Fibroblast of the conjunctiva (primary cell): ENCODE measurements around the gene AXDND1.

Experiments
- DNase-seq: peaks from one replicate; pipeline ENCODE4 v3.0.0-alpha.2; 2010; ENCODE audit warnings: low read depth

Gene AXDND1

DNA sequence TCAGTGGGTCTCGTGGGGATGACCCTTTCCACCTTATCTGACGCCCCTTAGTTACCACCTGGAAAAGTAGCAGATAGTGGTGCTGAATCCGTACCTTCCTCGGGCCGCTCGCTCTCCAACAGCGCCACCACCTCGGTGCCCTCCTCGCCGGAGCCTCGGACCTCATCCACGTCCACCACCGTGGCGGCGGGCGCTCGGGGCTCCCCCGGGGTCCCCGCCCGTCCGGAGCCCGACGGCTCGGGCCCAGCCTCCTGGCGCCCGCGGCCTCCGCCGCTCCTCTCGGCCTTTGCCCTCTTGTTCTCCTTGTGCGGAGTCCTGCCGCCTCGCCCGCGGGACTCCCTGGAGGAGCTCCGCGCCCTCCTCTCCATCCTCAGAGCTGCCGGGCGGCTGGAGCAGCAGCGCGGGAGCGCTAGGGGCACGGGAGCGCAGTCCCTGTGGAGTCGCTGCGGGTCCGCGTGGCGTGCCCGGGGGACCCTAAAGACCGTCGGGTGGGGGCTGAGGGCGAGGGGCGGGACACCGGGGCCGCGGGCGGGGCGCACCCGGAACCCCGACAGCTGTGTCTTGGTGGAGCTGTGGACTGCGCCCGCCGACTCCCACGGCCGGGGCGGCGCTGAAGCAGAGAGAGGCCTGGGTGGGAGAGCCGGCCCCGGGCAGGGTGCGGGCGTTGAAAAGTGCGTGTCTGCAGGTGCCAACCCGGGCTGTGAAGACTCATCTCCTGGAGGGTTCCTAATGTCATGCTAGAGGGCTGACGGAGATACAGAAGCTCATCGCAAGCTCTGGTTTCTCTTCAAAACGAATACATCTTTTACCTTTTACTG is 209.9 kb downstream of the AXDND1 start, which contains the start of gene NPHS2:
NPHS2 (minus strand) TSS at position 452 of the 818 bp plus-strand sequence; CDS start at position 368, 84 bp downstream.
- DNase-seq: no peak

DNA sequence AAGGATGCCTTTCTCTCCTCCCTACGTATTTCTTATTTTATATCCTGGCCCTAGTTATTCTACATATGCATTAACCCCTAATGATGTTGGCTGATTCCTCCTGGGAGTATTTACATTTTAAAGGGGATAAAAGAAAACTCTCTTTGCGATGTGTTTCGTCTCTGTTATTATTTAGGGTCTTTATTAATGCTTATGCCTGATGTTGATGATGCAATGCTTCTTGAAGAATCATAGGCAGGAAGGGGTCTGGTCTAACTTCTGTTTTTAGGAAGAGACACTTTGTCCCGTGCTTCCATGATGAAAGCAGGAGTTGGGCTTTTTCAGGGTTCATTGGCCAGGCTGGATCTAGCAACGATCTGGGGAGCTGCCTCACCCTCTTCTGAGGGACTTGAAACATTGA is 210.7 kb downstream of the AXDND1 start:
- DNase-seq: no peak

DNA sequence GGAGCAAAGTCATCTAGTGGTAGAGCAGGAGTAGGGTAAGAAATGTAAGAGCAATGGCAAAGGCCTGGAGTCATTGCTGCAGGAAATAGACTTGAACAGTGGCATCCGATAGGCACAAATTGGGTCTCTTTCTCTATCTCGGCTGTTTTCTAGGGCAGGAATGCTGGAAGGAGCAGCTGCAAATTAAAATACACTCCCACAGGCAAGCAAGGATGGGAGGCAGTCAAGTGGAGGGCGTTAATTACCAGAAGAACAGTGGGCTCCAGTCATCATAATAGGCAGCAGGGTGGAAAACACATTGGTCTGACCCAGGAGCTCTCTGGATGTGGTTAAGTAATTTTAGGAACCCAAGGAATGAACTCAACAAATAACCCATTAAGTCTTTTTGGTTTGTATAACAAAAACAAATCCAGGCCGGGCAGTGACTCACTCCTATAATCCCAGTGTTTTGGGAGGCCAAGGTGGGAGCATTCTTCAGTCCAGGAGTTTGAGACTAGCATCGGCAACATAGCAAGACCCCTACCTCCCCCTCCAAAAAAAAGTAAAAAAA is 218.1 kb downstream of the AXDND1 start:
- DNase-seq: no peak

DNA sequence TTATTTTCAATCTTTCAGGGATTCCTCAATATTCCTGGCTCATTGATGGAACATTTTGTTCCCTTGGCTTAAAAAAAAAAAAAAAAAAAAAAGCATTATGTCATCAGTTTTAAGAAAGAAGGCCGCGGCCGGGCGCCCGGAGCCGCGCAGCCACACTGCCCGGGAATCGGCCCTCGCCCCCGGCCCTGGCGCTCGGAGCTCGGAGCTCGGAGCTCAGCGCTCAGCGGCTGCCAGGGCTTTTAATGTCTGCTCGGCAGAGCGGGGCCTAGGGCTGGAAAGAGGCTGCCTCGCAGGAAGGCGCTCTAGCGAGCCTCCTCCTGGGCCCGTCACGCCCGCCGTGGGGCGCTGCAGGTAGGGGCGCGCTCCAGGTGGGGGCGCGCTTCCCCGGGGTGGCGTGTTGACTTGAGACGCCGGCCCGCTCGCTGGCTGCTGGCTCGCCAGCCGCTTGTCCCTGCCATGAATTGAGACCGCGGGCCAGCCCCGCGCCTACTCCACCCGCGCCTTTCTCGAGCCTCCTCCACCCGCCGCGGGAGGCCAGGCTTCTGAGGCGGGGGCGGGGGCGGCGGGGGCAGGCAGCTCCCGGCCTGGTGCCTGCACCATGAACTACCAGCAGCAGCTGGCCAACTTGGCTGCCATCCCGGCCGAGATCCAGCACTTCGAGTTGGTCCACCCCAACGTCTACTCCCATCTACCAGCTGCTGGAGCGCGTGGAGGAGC is 220.5 kb downstream of the AXDND1 start:
- no peak for DNase-seq

DNA sequence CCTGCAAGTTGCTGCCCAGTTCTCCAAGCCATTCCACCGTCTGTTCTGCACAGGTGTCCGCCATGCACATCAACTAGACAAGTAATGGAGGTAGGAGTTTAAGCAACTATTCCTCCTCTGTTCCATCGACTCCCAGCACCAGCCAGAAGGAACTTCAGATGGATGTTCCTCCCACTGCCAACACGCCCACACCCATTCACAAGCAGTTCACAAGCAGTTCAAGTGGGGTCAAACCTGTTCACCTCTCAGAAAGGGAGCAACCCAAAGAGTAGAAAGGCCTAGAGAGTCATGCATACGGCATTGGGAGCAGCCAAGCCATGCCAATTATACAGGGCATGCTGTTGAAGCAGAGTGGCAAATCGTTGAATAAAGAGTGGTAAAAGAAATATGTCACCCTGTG is 221.6 kb downstream of the AXDND1 start:
- no peak for DNase-seq

DNA sequence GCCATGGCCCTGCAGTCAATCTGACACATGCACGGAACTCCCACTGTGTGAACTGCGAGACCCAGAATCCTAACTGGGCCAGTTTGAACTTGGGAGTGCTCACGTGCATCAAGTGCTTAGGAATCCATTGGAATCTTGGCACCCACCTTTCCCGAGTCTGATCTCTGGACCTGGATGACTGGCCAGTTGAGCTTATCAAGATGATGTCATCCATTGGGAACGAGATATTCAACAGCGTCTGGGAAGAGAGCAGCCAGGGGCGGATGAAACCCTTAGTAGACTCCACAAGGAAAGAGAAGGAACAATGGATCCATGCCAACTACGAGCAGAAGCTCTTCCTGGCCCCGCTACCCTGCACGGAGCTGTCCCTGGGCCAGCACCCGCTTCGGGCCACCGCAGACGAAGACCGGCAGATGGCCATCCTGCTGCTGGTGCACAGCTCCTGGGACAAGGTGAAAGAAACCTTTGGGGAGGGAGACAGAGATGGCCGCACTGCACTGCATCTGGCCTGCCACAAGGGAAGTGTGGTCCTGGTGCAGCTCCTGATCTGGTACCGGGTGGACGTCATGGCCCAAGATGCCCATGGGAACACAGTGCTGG is 222.8 kb downstream of the AXDND1 start:
- DNase-seq: no peak

DNA sequence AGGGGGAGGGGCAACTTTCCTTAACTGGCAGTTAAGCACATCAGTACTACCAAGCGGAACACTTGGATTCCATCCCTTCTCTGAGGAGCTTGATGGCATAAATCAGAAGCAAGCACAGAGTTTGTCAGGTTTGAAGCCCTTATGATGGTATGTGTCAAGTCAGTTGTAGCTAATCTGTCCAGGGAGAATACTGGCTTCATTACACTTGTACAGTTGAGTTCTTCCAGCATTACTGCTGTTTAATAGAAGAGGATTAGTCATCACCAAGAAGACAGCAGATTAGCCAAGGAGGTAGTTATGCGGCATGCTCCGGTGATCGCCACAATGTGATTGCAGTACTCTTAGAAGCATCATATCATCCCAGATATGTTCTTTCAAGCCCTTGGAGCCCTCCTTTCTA is 223.7 kb downstream of the AXDND1 start:
- DNase-seq: no peak

DNA sequence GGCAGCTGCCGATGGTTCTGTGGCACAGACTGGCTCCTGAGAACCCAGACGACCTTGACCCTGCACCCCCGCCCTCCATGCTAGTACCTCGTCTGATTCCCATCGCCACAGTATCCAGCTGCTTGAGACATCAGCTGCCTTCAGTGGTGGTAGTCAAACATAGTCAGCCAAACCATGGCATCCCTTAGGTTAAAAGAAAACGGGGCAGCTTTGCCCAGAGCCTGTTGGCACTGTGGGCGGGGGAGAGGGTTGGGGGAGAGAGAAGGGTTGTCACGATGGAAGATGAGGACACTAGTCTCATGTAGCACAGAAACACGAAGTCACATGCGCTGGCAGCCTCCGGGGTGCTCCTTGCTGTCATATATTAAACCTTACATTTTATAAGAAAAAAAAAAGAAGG is 224.9 kb downstream of the AXDND1 start:
- DNase-seq: no peak

DNA sequence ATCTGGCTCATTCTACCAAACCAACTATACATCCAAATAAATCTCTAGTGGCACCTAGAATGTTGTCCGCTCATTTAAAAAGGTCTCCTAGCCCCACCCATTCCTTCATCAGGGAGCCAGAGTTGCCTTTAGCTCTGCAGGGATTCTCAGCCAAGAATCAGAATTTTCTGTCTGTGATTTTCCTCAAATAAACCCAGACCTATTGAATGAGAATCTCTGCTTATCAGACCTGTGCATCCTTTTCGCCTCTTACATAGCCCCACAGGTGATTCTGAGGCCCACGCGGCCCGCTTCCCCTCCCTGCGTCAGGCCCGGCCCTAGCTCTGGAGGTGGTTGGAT is 225.5 kb downstream of the AXDND1 start:
- no peak for DNase-seq

DNA sequence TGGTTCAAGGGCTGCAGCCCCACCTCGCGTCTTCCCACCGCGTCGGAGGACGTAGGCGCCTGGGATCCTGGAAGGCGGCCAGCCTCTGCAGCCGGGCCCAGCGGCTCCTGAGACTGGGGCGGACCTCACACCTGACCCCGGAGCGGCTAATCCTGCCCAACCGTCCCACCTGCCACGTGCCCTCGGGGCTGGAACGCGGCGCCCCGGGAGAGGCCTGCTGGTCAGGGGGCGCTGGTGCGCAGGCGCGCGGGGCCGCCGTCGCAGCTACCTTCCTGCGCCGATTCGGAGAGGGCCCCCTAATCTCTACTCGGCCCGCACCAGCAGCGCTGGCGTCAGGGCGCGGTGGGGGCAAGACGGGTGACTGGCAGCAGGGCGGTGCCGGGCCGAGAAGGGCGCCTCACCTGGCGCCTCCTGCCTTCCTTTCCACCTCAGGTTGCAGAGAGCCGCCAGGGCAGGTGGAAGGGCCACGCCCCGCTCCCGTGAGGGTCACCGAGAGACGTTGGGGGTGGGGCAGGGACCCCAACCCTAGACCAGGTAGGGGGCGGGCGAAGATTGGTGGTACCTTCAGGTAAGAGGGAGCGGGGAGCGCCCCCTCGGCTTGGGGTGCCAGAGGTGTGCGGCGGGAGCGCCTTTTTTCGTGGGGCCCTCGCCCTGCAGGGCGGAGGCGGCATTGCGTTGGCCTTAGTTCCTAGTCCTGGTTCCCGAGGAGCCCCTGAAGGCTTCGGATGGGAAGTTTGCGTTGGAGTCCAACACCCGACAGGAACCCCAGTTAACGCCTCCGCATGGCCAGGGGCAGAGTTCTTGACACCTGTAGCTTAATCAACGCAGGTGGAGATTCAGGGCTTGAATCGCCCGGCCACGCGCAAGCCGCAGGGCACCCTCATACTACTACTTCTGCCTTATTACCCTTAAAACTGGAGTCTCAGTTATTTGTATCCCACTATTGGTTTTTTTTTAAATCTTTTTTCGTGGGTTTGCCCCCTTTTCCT is 226.1 kb downstream of the AXDND1 start, which contains the start of gene TDRD5:
TDRD5 (plus strand) TSS at position 241 of the 989 bp plus-strand sequence. CDS start 784 bp downstream, outside the sequence.
- DNase-seq: no peak

DNA sequence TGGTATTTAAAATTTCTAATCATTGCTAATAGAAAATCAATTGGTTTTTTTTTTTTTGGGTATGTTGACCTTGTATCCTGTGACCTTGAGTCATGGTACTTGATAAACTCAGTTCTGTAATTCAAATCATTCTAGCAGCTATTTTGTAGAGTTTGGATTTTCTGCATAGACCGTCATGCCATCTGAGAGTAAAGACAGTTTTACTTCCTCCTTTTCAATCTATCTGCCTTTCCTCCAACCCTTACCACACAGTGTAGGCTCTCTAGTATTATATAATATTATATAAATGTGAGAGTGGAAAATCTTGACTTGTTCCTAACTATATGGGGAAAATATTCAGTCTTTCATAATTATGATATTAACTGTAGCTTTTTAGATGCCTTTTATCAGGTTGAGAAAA is 232.9 kb downstream of the AXDND1 start:
- DNase-seq: no peak

DNA sequence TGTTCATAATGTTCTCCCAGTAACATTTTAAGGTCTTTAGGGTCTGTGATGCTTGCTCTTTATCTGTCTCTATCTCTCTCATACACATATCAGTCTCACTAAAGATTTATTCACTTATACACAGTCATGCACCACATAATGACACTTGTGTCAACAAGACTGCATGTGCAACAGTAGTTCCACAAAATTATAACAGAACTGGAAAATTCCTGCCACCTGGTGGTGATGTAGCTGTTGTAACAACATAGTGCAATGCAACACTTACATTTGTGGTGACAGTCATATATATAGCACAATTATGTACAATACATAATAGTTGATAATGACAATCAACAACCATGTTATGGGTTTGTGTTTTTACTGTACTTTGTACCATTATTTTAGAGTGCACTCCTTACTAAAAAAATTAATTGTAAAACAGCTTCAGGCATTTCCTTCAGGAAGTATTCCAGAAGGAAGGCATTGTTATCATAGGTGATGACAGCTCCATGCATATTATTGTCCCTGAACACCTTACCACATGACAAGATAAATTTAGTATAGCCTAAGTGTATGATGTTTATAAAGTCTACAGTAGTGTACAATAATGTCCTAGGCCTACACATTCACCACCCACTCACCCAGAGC is 234.0 kb downstream of the AXDND1 start:
- no peak for DNase-seq

DNA sequence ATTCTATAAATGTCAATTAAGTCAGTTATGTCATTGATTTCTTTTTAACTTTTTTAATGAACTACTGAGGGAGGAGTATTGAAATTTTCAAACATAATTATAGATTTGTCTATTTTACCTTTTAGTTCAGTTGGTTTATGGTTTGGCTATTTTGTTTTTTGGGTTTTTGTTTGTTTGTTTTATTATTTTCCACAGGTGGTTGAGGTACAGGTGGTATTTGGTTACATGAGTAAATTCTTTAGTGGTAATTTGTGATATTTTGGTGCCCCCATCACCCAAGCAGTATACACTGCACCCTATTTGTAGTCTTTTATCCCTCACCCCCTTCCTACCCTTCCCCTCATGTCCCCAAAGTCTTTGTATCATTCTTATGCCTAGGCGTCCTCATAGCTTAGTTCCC is 235.3 kb downstream of the AXDND1 start:
- no peak for DNase-seq
